PC-3 (cell line): ENCODE results near the gene LGALS9C. TPM values are rescaled to one million over a fixed set of nuclear protein-coding genes. Genes with fewer than 3 reads are reported as not detected.
"Not testable (repeated sequence)": the region's sequence is repeated elsewhere in the genome, so short reads cannot be mapped to it uniquely, and the experiment has no call there.

Experiments used
- ATAC-seq: fragments of 200-7000 bp; cut with Tn5 transposase; 2 replicates; pipeline ENCODE4 v1.9.1; 2020; ENCODE audit warnings: mild to moderate bottlenecking, moderate library complexity
- BruUV-seq: library from RNA; stranded (reverse); fragments of 400-500 nt; replicated peaks from 2 replicates; lab custom pipeline; 2021; lab: Mats Ljungman, UMichigan
- CTCF ChIA-PET: fragments of 300-600 bp; sonication (Branson Sonifier 250); formaldehyde crosslinking; loops from one replicate; lab custom pipeline; 2022; ENCODE audit warnings: antibody characterized with exemption; lab: Charles Lee
- POLR2A ChIA-PET: fragments of 300-600 bp; sonication (Branson Sonifier 250); formaldehyde crosslinking; loops from one replicate; lab custom pipeline; 2022; ENCODE audit warnings: antibody characterized with exemption; ENCODE audit not compliant: unreplicated experiment; lab: Charles Lee
- DNase-seq: peaks from one replicate; pipeline ENCODE4 v3.0.0-alpha.2; 2015
- H2AFZ ChIP-seq: fragments of 300-600 bp; sonication (generic); 2 replicates; pipeline ENCODE4 v1.6.0; 2016; ENCODE audit warnings: antibody characterized with exemption, low read length
- H3F3A ChIP-seq: fragments of 300-600 bp; sonication (generic); one replicate; pipeline ENCODE4 v1.6.0; 2017; ENCODE audit warnings: antibody characterized with exemption, low read length, control low read depth, mild to moderate bottlenecking; ENCODE audit not compliant: unreplicated experiment
- H3K27ac ChIP-seq: fragments of 300-600 bp; sonication (generic); 2 replicates; pipeline ENCODE4 v1.5.1; 2016; ENCODE audit warnings: mild to moderate bottlenecking, low read length
- H3K27me3 ChIP-seq: fragments of 300-600 bp; sonication (generic); 2 replicates; pipeline ENCODE4 v1.6.1; 2016; ENCODE audit warnings: low read length, mixed read lengths
- H3K36me3 ChIP-seq: fragments of 300-600 bp; sonication (generic); 2 replicates; pipeline ENCODE4 v1.6.1; 2016; ENCODE audit warnings: low read depth, mixed run types, low read length, mixed read lengths
- H3K4me1 ChIP-seq: fragments of 300-600 bp; sonication (generic); 2 replicates; pipeline ENCODE4 v1.5.1; 2016; ENCODE audit warnings: low read length; ENCODE audit not compliant: insufficient read depth
- H3K4me2 ChIP-seq: fragments of 300-600 bp; sonication (generic); 2 replicates; pipeline ENCODE4 v1.6.0; 2016; ENCODE audit warnings: low read length
- H3K4me3 ChIP-seq: fragments of 300-600 bp; sonication (generic); 2 replicates; pipeline ENCODE4 v1.5.1; 2016; ENCODE audit warnings: mild to moderate bottlenecking, low read length, mixed read lengths
- H3K79me2 ChIP-seq: fragments of 300-600 bp; sonication (generic); 2 replicates; pipeline ENCODE4 v1.6.1; 2017; ENCODE audit warnings: low read length, mixed read lengths
- H3K9ac ChIP-seq: fragments of 300-600 bp; sonication (generic); 2 replicates; pipeline ENCODE4 v1.6.0; 2016; ENCODE audit warnings: mild to moderate bottlenecking, low read length
- H3K9me2 ChIP-seq: fragments of 300-600 bp; sonication (generic); replicated peaks from 2 replicates; pipeline ENCODE4 v1.6.1; 2016; ENCODE audit warnings: mixed run types, low read length, mixed read lengths
- H3K9me3 ChIP-seq: fragments of 300-600 bp; sonication (generic); 2 replicates; pipeline ENCODE4 v1.6.1; 2016; ENCODE audit warnings: low read length, mixed read lengths
- H4K20me1 ChIP-seq: fragments of 300-600 bp; sonication (generic); 2 replicates; pipeline ENCODE4 v1.6.1; 2016; ENCODE audit warnings: low read length, mixed read lengths
- intact Hi-C: fragments of 100-400 bp; cut with micrococcal nuclease; formaldehyde crosslinking; loops from 2 replicates; pipeline ENCODE4 v1.9.0; 2023
- total RNA-seq: library from RNA; depleted of rRNA; stranded (reverse); fragments of >200 nt; gene quantifications from 2 replicates; pipeline ENCODE4 v1.2.3, GENCODE V29; 2014

LGALS9C gene
- total RNA-seq, 1 experiment from 2014 or later = not detected

DNA sequence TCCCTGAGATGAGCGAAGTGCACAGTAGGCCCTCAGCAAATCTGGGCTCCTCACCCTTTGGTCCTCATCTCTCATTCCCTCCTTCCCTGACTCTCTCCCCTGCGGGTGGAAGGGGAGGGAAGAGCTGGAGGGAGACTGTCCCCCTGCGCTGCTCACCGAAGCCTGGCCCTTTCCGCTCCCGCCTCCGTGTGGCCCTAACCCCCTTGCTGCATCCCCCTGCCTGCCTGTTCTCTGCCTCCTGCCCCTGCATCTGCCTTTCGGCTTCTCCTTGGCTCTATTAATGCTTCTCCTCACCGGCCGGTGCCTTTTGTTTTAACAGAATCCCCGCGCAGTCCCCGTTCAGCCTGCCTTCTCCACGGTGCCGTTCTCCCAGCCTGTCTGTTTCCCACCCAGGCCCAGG is 12.0 kb downstream of the LGALS9C start:
- not testable (repeated sequence) for BruUV-seq, ATAC-seq, H3K4me3 ChIP-seq

DNA sequence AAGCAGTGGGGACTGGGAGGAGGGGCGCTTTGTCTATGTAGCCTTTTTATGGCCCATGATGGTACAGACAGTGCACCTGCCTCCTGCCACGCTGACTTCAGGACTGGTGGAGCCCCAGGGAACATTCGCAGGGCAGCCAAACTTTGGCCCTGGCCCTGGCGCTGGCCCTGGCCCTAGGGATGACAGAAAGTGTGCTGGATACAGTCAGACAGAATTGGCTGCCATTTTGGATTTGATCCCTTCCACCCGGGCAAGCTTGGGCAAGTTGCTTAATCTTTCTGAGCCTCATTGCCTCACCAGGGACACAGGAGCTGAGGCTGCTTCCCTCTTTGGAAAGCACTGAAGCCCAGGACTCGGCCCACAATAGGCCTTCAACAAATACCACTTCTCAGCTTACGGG is 13.4 kb downstream of the LGALS9C start:
- POLR2A ChIA-PET, H3K27ac ChIP-seq, H3F3A ChIP-seq, H2AFZ ChIP-seq, H4K20me1 ChIP-seq, H3K9me3 ChIP-seq, CTCF ChIA-PET, BruUV-seq, intact Hi-C loops, H3K79me2 ChIP-seq, H3K27me3 ChIP-seq, H3K4me2 ChIP-seq, DNase-seq, H3K36me3 ChIP-seq, H3K9me2 ChIP-seq, H3K4me3 ChIP-seq, H3K9ac ChIP-seq, ATAC-seq, H3K4me1 ChIP-seq: not testable (repeated sequence)

More for the DNA sequence above, 12.0 kb downstream of the LGALS9C start:
- H3K4me1 ChIP-seq, H4K20me1 ChIP-seq, H3K27me3 ChIP-seq, DNase-seq, H3K27ac ChIP-seq, POLR2A ChIA-PET, H2AFZ ChIP-seq, H3K9me3 ChIP-seq, H3K36me3 ChIP-seq, H3K79me2 ChIP-seq, H3K4me2 ChIP-seq, H3K9me2 ChIP-seq, H3F3A ChIP-seq, H3K9ac ChIP-seq, intact Hi-C loops, CTCF ChIA-PET: not testable (repeated sequence)

DNA sequence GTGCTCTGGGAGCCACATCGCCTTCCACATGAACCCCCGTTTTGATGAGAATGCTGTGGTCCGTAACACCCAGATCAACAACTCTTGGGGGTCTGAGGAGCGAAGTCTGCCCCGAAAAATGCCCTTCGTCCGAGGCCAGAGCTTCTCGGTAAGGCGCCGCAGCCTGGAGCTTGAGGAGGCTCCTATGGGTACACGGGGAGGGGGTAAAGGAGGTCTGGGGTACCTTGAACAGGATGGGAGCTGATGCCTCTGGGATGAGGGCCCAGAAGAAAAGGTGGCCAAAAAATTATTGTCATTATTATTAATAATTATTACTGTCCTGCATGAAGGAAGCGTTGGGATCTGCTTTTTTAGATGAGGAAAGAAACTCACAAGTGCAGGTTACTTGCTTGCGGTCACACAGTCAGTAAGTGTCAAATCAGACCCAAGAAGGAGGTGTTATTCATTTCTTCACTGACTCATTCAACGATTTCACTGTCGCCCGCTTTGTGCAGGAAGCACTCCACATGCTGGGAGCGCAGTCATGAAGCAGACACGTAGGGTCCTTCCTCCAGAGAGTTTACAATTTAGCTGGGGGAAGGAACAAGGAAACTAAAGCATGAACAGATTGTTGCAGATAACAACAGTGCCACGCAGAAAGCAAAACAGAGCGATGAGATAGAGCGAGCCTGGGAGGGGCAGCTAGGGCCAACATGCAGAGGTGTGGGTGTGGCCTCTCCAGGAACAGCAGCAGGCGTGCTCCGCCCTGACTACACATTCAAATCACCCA is 16.3 kb downstream of the LGALS9C start:
- DNase-seq, H3K9me2 ChIP-seq, ATAC-seq: not testable (repeated sequence)

DNA sequence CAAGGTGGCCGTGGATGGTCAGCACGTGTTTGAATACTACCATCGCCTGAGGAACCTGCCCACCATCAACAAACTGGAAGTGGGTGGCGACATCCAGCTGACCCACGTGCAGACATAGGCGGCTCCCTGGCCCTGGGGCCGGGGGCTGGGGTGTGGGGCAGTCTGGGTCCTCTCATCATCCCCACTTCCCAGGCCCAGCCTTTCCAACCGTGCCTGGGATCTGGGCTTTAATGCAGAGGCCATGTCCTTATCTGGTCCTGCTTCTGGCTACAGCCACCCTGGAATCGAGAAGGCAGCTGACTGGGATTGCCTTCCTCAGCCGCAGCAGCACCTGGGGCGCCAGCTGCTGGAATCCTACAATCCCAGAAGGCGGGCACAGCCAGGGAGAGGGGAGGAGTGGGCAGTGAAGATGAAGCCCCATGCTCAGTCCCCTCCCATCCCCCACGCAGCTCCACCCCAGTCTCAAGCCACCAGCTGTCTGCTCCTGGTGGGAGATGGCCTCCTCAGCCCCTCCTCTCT is 17.7 kb downstream of the LGALS9C start:
- H3K9me2 ChIP-seq, H3F3A ChIP-seq, H3K9ac ChIP-seq, BruUV-seq, ATAC-seq, H3K36me3 ChIP-seq, H3K4me3 ChIP-seq, H3K27ac ChIP-seq, CTCF ChIA-PET, H3K79me2 ChIP-seq, H3K4me1 ChIP-seq, H2AFZ ChIP-seq, H3K9me3 ChIP-seq, H4K20me1 ChIP-seq, H3K27me3 ChIP-seq, intact Hi-C loops, POLR2A ChIA-PET, H3K4me2 ChIP-seq: not testable (repeated sequence)
- DNase-seq = peak; percentile 0

More for the DNA sequence above, 16.3 kb downstream of the LGALS9C start:
- H3K9me3 ChIP-seq, H3K4me1 ChIP-seq, H4K20me1 ChIP-seq, H3F3A ChIP-seq, BruUV-seq, H3K9ac ChIP-seq, H3K4me2 ChIP-seq, POLR2A ChIA-PET, intact Hi-C loops, H3K27ac ChIP-seq, H3K79me2 ChIP-seq, H3K4me3 ChIP-seq, H2AFZ ChIP-seq, H3K27me3 ChIP-seq, CTCF ChIA-PET, H3K36me3 ChIP-seq: not testable (repeated sequence)

DNA sequence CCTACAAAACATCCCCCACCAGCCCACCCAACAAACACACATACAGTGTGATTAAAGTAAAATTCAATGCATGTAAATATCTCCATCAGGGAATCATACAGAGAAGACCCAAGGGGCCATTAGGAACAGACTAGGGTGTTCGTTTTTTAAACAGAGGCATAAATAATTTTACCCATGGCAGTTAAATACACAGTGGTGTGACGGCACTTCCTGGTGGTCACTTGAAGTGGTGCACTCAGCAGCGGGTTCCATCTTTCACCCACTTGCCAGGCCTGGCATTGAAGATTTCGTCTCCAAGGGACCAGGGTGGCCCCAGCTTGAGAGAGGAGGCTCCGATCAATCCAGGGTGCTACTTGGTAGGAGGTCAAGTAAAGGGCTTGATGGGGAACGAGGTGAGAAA is 20.5 kb downstream of the LGALS9C start:
- H3K4me1 ChIP-seq, H3K9me3 ChIP-seq, H3K79me2 ChIP-seq, intact Hi-C loops, BruUV-seq, H2AFZ ChIP-seq, H3K9ac ChIP-seq, POLR2A ChIA-PET, H3K27ac ChIP-seq, ATAC-seq, H3K36me3 ChIP-seq, CTCF ChIA-PET, DNase-seq, H4K20me1 ChIP-seq, H3K9me2 ChIP-seq, H3K27me3 ChIP-seq, H3K4me2 ChIP-seq, H3K4me3 ChIP-seq, H3F3A ChIP-seq: not testable (repeated sequence)

DNA sequence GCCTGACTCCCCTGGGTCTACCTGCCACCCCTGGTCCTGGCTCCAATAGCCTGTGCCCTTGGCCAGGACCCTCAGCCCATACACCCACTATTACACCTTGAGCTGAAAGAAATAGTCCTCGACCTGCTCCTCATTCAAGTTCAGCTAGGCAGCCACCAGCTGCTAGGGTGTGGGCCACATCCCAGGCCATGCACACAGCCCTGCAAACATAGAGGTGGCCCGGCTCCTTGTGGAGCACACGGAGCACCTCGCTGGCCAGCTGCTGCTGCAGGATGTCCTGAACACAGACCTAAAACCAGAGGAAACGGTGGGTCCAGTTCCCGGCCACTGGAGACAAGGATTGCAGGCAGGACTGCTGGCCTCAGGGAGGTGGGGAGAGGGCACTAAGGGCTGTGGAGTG is 22.5 kb downstream of the LGALS9C start:
- intact Hi-C loops, H3K4me3 ChIP-seq, H3K27me3 ChIP-seq, H3K4me2 ChIP-seq, H3K27ac ChIP-seq, ATAC-seq, H3K9ac ChIP-seq, H2AFZ ChIP-seq, H3K79me2 ChIP-seq, H4K20me1 ChIP-seq, H3K9me3 ChIP-seq, H3F3A ChIP-seq, DNase-seq, POLR2A ChIA-PET, BruUV-seq, H3K4me1 ChIP-seq, H3K9me2 ChIP-seq, H3K36me3 ChIP-seq, CTCF ChIA-PET: not testable (repeated sequence)
